Mucosa of stomach (tissue), 1 donor: ENCODE measurements around the gene RPL10.
A peak's percentile ranks its signal among the peaks of the same experiment; 100 is the strongest.

ENCODE experiments used
- H3K27me3 ChIP-seq: one replicate; pipeline ENCODE4 v1.7.0; 2013; ENCODE audit warnings: mild to moderate bottlenecking, low read length; ENCODE audit not compliant: control insufficient read depth, insufficient read depth
- H3K36me3 ChIP-seq: one replicate; pipeline ENCODE4 v1.7.0; 2013; ENCODE audit warnings: low read length; ENCODE audit not compliant: control insufficient read depth, insufficient read depth
- H3K4me1 ChIP-seq: one replicate; pipeline ENCODE4 v1.7.0; 2013; ENCODE audit warnings: mild to moderate bottlenecking, low read length; ENCODE audit not compliant: control insufficient read depth, insufficient read depth
- H3K4me3 ChIP-seq: one replicate; pipeline ENCODE4 v1.7.0; 2013; ENCODE audit warnings: low read length
- H3K9ac ChIP-seq: one replicate; pipeline ENCODE4 v1.7.0; 2013; ENCODE audit warnings: mild to moderate bottlenecking, low read length, moderate library complexity
- H3K9me3 ChIP-seq: one replicate; pipeline ENCODE4 v1.7.0; 2013; ENCODE audit warnings: mild to moderate bottlenecking, low read length, moderate library complexity; ENCODE audit not compliant: control insufficient read depth
- donor health status: Pancreatic carcinoma.

RPL10 gene

GRCh38 chrX:154373340-154374306 is 24.6 kb upstream of the RPL10 start:
- Histone ChIP-seq H3K9me3 (no peaks in the 10 kb centered on the region), H3K4me1 (peaks cover 18% of the 10 kb centered on the region), H3K9ac (peak overlapping the region; percentile 47), H3K36me3 (no peaks in the 10 kb centered on the region), H3K27me3 (peaks cover 5% of the 10 kb centered on the region), H3K4me3 (peak overlapping the region; percentile 4)

GRCh38 chrX:154374313-154375155 is 23.6 kb upstream of the RPL10 start, which contains the start of gene FLNA:
FLNA (minus strand) TSS chrX:154374634; CDS start chrX:154371245, 3,389 bp downstream.
- H3K36me3 ChIP-seq, result no peaks in the 10 kb centered on the region
- peak within 1 kb of the TSS; percentile 4 for H3K4me3 ChIP-seq
- peaks cover 18% of the 10 kb centered on the region for H3K4me1 ChIP-seq
- H3K27me3 ChIP-seq, result peaks cover 5% of the 10 kb centered on the region
- H3K9ac ChIP-seq, result peak within 1 kb of the TSS; percentile 47
- H3K9me3 ChIP-seq, result no peaks in the 10 kb centered on the region

DNA sequence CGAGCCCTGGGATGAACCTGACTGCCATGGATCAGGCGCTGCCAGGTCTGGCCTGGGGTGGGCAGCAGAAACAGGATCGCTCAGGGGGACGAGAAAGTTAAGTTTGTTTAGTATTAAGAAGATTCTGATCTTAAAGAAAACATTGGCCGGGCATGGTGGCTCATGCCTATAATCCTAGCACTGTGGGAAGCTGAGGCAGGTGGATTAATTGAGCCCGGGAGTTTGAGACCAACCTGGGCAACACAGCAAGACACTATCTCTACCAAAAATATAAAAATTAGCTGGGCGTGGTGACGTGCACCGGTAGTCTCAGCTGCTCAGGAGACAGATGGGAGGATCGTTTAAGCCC is 23.0 kb upstream of the RPL10 start:
- no peaks in the 10 kb centered on the region for H3K9me3 ChIP-seq
- no peak overlapping the region for H3K4me3 ChIP-seq
- H3K4me1 ChIP-seq, result peaks cover 22% of the 10 kb centered on the region
- no peaks in the 10 kb centered on the region for H3K36me3 ChIP-seq
- peak overlapping the region; percentile 39 for H3K9ac ChIP-seq
- H3K27me3 ChIP-seq, result peaks cover 2% of the 10 kb centered on the region

- no peak overlapping the region for H3K9ac ChIP-seq
- H3K36me3 ChIP-seq, result no peaks in the 10 kb centered on the region
- H3K27me3 ChIP-seq, result no peaks in the 10 kb centered on the region
- H3K4me3 ChIP-seq, result no peak overlapping the region
- H3K9me3 ChIP-seq, result no peaks in the 10 kb centered on the region
- peaks cover 29% of the 10 kb centered on the region for H3K4me1 ChIP-seq
Measured at GRCh38 chrX:154376774-154377173, 21.4 kb upstream of the RPL10 start.

DNA sequence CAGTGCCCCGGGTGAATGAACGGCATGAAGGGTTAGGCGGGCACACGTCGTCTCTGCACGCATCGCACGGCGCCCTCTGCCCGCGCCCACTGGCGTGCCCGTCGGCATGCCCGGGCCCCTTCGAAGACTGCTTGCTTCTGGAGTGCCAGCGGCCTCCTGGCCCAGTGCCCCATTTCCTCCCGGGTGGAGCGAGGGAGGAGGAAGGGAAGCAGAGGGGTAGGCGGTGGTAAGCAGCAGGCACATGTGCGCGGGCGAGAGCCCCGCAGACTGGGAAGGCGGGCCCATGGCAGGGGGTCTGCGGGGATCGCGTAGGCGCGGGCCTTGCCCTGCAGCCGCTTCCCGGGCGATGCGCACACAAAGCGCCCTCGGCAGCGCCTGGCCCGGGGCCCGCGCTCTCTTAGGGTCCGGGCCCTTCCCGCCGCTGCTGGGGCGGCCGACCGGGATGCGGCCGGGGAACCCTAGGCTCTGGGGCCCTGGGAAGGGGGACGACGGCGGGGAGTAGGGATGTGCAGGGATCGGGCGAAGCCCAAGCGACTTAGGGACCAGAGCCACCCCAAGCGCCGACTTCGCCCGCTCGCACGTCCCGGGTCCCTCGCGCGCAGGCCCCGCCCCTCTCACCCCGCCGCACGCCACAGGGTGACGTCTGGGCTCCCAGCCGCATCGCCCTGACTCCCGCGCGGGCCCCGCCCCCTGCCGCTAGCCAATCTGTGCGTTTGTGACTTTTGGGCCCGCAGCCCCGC is 19.9 kb upstream of the RPL10 start:
- Histone ChIP-seq H3K4me3 (no peak overlapping the region), H3K9me3 (no peaks in the 10 kb centered on the region), H3K36me3 (no peaks in the 10 kb centered on the region), H3K4me1 (peaks cover 27% of the 10 kb centered on the region), H3K9ac (peak overlapping the region; percentile 55), H3K27me3 (no peaks in the 10 kb centered on the region)

DNA sequence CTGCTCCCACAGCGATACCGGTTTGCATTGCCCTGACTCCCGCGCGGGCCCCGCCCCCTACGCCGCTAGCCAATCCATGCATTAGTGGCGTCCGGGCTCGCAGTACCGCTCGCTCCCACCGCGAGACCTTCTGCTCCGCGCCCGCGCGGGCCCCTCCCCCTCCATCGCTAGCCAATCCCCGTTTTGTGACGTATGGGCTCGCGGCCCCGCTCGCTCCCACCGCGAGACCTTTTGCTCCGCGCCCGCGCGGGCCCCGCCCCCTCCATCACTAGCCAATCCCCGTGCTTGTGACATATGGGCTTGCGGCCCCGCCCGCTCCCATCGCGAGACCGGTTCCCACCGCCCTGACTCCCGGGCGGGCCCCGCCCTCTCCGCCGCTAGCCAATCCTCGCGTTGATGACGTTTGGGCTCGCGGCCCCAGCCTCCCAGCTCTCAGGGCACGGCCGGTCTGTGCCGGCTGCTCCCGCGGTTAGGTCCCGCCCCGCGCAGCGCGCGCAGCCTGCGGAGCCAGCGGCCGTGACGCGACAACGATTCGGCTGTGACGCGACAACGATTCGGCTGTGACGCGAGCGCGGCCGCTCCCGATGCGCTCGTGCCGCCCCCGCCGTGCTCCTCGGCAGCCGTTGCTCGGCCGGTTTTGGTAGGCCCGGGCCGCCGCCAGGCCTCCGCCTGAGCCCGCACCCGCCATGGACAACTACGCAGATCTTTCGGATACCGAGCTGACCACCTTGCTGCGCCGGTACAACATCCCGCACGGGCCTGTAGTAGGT is 19.2 kb upstream of the RPL10 start, which contains the start of gene EMD:
EMD (plus strand) TSS at position 497 of the 770 bp plus-strand sequence; CDS start at position 687, 190 bp downstream.
- peak within 1 kb of the TSS; percentile 94 for H3K9ac ChIP-seq
- H3K27me3 ChIP-seq, result peaks cover 1% of the 10 kb centered on the region
- peaks cover 20% of the 10 kb centered on the region for H3K4me1 ChIP-seq

GRCh38 chrX:154379569-154379951 is 18.6 kb upstream of the RPL10 start:
- peak overlapping the region; percentile 18 for H3K4me3 ChIP-seq
- peaks cover 22% of the 10 kb centered on the region for H3K4me1 ChIP-seq

More for the DNA sequence above, 19.2 kb upstream of the RPL10 start, which contains the start of gene EMD:
- no peaks in the 10 kb centered on the region for H3K36me3 ChIP-seq
- H3K4me3 ChIP-seq, result peak within 1 kb of the TSS; percentile 18
- H3K9me3 ChIP-seq, result no peaks in the 10 kb centered on the region

GRCh38 chrX:154380153-154380552 is 18.0 kb upstream of the RPL10 start:
- H3K36me3 ChIP-seq, result no peaks in the 10 kb centered on the region
- H3K9me3 ChIP-seq, result no peaks in the 10 kb centered on the region
- peaks cover 17% of the 10 kb centered on the region for H3K4me1 ChIP-seq
- peak overlapping the region; percentile 94 for H3K9ac ChIP-seq
- H3K27me3 ChIP-seq, result peaks cover 6% of the 10 kb centered on the region
- H3K4me3 ChIP-seq, result peak overlapping the region; percentile 18

More at GRCh38 chrX:154379569-154379951, 18.6 kb upstream of the RPL10 start:
- Histone ChIP-seq H3K27me3 (peaks cover 6% of the 10 kb centered on the region), H3K9ac (peak overlapping the region; percentile 94), H3K36me3 (no peaks in the 10 kb centered on the region), H3K9me3 (no peaks in the 10 kb centered on the region)

- Histone ChIP-seq H3K9ac (peak overlapping the region; percentile 94), H3K4me3 (no peak overlapping the region), H3K27me3 (peaks cover 6% of the 10 kb centered on the region), H3K9me3 (no peaks in the 10 kb centered on the region), H3K4me1 (peaks cover 15% of the 10 kb centered on the region), H3K36me3 (no peaks in the 10 kb centered on the region)
Measured at GRCh38 chrX:154380787-154381186, 17.4 kb upstream of the RPL10 start.

- Histone ChIP-seq H3K9me3 (no peaks in the 10 kb centered on the region), H3K27me3 (peaks cover 6% of the 10 kb centered on the region), H3K36me3 (no peaks in the 10 kb centered on the region), H3K9ac (no peak overlapping the region), H3K4me1 (peaks cover 15% of the 10 kb centered on the region), H3K4me3 (no peak overlapping the region)
Measured at GRCh38 chrX:154381271-154381670, 16.9 kb upstream of the RPL10 start.
